Embryonic facial prominence (tissue), 1 donor: ENCODE results near the gene TTLL6.
"Not testable (repeated sequence)": the region's sequence is repeated elsewhere in the genome, so short reads cannot be mapped to it uniquely, and the experiment has no call there.

Source experiments
- DNase-seq: peaks from one replicate; pipeline ENCODE4 v3.0.0-alpha.2; 2016; ENCODE audit errors: extremely low spot score

The TTLL6 gene

DNA sequence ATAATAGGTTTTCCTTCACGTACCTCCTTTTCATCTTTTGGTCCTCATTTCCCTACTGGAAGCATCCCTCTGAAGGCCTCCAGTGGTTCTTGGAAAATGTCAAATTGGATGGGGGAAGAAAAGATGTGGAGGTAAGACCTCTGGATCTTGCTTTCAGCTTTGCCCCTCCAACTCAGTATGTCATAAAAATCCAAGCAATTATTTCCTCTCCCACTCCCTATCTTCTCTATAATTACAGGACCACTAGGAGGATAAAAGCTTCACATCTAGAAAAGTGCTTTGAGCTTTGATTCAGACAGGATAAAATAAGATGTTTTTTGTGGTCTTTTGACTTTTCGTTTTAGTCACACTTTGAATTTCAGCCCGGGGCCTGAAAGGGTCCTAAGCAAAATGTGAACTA lies 1.7 kb downstream of the TTLL6 start:
- no peak for DNase-seq

DNA sequence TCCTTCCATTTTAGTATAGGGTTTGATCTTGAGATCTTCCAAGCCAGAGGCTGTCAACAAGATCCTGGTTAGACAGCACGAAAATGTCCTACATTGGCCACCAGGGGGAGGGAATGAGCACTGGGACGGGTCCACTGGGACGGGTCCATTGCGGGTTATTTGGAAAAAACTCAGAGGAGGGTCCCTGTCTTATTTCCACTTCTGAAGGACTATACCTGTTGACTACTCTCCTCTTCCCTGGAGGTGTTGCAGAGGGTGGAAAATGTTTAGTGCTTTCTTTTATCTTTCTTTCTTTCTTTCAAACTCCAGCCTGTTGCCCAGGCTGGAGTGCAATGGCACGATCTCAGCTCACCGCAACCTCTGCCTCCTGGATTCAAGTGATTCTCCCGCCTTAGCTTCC lies 2.5 kb downstream of the TTLL6 start:
- DNase-seq, result no peak

- no peak for DNase-seq
These were observed 5.0 kb downstream of the TTLL6 start for GRCh38 chr17:48812001-48812400.

DNA sequence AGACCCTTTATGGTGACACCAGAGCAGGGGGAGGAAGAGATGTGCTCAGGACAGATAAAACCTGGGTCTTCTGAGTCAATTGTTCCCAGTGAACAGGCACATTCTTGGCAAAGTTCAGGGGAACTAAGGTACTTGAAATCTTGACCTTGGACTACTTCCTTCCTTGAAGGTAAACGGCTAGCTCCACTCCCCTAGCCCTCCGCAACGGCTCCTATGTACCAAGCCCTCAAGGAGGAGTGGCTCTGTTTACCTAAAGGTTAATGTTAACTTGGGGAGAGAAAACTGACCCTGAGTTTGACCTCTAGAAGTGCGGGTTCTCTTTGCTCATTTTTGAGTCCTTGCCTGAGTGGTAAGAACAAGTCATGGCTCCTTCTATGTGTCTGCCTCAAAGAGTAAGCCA lies 7.8 kb downstream of the TTLL6 start:
- DNase-seq, result no peak

GRCh38 chr17:48804936-48805411 lies 12.1 kb downstream of the TTLL6 start:
- no peak for DNase-seq

DNA sequence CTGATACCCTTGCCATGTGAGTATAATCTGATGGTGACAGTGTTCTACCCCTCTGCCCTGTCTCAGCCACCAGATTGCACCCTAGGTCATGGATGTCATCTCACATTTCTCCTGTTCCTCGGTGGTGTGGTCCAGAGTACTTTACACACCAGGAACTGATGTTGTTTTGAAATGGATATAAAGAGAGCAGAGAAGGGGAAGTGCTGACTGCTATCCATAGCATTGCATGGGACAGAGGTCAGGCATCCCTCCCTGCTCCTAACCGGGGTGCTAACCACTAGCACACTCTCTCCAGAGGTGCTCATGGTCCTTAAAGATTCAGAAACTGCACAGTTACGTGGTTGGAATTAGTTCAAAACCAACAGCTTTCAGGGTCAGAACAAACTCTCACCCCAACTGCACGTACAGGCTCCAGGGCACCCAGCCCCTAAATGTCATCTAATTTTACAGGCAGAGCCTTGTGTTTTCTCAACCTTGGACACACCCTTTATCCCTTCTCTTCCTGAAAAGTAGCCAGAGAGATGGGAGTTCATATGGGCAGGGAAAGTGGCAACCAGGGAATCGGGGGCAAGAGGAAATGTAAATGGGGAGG lies 16.3 kb downstream of the TTLL6 start:
- DNase-seq, result no peak

- DNase-seq, result no peak
These were observed 17.8 kb downstream of the TTLL6 start for GRCh38 chr17:48799069-48799723.

DNA sequence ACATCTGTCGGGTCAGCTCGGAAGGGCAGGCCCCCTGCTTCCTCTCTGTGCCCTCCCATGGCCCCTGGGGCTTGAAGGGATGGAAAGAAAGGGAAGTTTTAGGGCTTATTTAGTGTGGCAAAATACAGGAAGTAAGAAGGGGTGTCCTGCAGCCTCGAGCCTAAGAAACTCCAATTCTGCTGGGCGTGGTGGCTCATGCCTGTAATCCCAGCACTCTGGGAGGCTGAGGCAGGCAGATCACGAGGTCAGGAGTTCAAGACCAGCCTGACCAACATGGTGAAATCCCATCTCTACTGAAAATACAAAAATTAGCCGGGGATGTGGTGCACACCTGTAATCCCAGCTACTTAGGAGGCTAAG lies 20.9 kb downstream of the TTLL6 start:
- not testable (repeated sequence) for DNase-seq

GRCh38 chr17:48795444-48796162 lies 21.4 kb downstream of the TTLL6 start:
- DNase-seq, result no peak

- no peak for DNase-seq
These were observed 24.8 kb downstream of the TTLL6 start for GRCh38 chr17:48792033-48792798.

DNA sequence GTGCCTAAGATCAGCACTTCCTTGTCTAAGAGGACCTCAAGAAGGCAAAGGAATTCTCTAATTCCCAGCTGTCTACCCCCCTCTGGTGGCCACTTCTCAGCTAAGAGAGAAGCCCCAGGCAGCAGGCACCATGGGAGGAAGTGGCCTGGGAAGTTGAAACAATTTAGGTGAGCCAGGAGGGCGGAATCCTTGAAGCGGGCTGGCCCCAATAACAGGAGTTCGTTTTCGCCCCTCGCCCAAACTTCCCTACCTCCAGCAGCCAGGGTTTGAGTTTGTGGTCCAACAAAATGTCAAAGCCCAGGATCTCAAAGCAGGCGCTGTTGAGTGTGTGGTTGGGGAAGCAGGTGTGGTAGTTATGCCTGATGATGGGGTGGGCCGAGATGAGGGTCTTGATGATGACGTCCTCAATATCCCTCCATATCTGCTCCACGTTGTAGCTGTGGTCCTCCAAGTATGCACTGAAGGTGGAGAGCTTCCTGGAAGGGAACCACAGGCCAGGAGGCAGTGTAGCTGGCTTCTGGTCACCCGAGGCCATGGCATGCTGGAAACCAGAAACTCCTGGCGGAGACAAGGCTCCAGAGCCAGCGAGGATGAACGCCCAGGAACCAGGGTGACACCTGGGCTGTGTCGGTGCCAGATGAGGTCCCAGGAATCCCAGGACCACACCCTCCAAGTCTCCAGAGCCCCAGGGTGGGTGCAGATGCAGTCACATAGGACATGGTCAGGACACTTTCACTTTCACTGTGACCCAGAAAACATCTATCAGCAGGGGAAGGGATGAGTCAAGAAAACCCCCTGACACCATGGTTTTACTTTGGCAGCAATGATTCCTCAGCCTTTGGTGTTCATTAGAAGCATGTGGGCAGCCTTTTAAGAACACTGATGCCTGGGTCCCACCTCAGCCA lies 25.6 kb downstream of the TTLL6 start:
- DNase-seq, result no peak

DNA sequence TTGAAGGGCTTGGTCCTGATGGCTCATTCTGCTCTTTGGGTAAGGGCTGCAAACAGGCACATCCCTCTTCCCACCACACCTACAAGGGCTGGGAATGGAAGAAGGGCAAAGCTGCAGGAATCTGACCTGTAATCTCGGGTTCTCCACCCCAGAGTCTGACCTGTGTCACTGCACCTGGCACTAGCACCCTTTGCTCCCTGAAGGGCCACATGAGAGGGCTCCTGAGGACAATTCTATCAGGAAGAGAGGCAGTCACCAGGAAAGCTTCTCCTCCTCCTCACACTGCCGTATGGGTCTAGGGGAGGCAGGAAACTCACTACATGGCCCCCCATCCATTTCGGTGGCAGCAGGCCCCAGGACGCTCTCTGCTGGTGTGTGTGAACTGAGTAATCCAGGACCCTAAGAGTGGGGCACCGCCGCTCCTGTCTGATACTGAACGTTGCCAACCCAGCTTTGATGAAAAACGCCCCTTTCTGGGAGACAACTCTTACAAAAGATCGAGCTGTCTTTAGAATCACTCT lies 26.4 kb downstream of the TTLL6 start:
- no peak for DNase-seq

DNA sequence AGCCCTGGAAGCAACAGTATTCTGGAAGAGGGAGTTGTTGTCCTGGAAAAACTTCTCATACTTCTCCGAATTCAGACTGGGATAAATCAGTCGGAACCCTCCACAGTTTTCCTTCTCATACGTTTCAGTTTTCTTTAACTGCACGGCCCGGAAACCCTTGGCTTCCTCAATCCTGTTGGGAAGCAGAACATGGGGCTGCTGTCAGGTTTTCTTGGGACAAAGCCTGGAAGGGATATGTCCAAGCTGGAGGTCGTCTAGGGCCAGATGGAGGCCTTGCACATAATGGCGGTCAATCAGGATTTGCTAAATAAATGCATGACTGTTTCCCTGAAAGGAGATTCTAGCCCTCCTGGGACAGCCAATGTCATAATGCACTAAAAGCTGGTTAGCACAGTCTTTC lies 29.2 kb downstream of the TTLL6 start:
- no peak for DNase-seq

DNA sequence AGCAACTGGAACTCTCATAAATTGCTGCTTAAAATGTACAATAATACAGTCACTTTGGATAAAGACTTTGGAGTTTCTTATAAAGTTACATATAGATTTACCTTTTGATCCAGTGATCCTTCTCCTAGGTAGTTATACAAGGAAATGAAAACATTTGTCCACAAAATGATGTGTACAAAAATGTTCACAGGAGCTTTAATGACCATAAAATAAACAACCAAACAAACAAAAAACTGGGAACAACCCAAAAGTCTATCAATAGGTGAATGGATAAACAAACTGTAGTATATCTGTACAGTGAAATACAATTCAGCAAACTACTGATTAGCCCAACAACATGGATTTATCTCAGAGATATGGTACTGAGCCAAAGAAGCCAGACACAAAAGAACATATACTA lies 37.6 kb downstream of the TTLL6 start:
- no peak for DNase-seq

DNA sequence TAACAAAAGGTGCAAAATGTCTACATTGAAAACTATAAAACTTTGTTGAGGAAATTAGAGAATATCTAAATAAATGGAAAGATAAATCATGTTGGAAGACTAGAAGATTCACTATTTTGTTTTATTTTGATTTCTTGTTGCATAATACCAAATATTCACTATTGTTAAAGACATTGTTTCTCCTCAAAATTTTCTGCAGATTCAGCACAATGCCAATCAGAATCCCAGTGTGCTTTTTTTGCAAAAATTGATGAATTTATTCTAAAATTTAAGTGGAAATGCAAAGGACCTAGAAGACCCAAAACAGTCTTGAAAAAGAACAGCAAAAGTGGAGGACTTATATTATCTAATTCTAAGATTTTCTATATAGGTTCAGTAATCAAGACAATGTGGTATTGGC lies 40.4 kb downstream of the TTLL6 start:
- no peak for DNase-seq

GRCh38 chr17:48773245-48773644 lies 43.8 kb downstream of the TTLL6 start:
- no peak for DNase-seq

DNA sequence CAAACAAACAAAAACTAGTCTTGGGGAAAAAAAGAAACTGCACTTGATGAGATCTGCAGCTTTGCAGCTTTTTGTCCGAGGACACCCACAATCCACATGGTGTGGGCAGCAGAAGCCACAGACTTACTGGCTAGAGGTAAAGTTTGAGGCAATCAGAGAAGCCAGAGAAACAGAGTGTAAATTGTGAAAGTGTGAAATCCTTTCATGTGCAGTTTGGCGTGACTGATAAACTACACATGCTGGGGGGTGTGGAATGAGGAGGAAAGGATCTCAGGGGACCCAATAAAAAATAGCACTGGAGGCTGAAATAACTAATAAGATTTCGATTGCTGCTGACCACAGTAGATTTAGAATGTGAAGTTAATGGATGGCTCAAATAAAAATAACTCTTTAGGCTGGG lies 46.1 kb downstream of the TTLL6 start:
- no peak for DNase-seq

GRCh38 chr17:48769009-48769675 lies 47.9 kb downstream of the TTLL6 start:
- DNase-seq, result no peak

DNA sequence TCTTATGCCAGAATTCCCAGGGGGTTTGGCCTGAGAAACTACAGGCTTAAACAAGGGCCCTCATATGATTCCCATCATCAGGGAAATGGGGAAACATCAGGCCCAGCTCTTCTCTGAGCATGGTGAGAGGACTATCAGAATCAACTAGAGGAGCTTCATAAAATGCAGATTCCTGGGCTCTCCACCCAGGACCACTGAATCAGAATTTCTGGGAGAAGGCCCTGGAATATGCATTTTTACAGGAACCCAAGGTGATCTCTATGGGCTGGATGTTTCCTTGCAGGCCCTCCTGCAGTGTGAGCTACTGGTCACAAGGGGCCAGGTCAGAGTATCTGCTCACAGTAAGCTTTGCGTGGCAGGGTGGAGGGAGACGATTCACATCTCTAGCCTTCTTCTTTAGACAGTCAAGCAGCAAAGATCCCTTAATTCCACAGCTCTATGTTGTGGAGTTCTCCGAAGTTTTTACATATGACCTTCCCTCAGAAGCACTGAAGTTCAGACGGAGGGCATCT lies 49.7 kb downstream of the TTLL6 start:
- DNase-seq, result no peak

GRCh38 chr17:48761114-48761513 lies 55.9 kb downstream of the TTLL6 start:
- DNase-seq, result no peak
